HG02970 (cell line): Measurements from ENCODE around the gene HM13.
"Not testable (repeated sequence)": the region's sequence is repeated elsewhere in the genome, so short reads cannot be mapped to it uniquely, and the experiment has no call there.

Source experiments
- ATAC-seq: cut with Tn5 transposase; IDR thresholded peaks from one replicate; pipeline ENCODE4 v1.9.1; 2021; ENCODE audit warnings: mild to moderate bottlenecking, moderate library complexity, moderate number of reproducible peaks; ENCODE audit not compliant: unreplicated experiment, low FRiP score

Gene HM13

DNA sequence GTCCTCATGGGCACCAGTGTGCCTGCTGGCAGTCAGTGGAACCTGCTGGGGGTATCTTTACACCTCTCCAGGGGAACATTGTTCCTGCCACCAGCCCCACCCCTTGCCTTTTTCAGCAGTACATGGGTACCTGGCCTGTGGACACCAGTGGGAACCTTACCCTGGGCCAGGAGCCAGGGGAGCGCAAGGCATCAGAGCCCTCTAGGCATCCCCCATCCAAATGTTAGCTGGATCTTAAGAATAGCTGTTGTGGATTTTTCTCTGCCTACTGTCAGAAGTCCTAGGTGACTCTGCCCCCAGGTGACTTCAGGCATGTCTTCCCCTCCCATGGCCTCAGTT lies 52.0 kb downstream of the HM13 start:
- ATAC-seq = no peak

DNA sequence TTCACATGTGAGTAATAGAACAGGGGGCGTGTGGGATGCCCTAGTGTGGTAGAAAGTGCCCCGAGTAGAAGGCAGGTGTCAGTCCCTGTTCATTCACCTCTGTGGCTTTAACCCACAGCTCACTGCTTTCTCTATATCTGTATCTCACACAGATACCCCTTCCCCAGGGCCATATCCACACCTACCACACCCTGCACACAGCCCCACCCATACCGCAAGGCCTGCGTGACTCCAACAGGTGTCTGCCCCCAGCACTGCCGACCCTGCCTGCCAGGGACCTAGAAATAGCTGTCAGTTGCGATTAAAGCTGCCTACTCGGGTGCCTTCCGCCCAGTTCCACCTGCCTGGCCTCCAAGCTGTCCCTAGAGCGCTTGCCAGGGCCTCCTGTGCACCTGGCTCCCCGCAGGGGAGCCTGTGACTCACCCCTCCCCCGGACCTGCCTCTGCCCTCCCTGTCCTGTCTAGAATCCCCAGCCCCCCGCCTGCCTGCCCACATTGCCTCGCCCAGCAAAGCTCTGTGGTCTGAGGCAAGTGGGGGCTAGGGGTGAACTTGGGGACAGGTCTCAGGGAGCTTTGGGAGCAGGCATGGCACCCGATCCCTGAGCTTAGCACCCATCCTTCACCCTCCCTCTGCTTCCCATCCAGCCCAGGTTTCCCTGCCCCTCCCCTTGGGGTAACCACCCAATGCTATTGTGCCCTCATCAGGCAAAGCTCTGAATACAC lies 52.6 kb downstream of the HM13 start:
- no peak for ATAC-seq

DNA sequence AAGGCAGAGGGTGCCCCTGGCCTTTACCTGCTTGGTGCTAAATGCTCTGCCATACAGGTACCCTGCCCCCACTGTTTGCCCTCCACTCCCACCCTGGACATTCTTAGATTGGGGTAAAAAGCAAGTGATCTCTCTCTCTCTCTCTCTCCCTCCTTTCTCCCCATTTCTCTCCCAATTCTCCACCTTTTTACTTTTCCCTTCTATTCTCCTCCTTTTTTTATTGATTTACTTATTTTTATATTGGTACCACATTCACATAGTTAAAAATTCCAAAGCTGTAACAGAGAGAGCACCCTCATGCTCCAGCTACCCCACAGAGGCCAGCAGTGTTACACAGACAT lies 53.1 kb downstream of the HM13 start:
- no peak for ATAC-seq

DNA sequence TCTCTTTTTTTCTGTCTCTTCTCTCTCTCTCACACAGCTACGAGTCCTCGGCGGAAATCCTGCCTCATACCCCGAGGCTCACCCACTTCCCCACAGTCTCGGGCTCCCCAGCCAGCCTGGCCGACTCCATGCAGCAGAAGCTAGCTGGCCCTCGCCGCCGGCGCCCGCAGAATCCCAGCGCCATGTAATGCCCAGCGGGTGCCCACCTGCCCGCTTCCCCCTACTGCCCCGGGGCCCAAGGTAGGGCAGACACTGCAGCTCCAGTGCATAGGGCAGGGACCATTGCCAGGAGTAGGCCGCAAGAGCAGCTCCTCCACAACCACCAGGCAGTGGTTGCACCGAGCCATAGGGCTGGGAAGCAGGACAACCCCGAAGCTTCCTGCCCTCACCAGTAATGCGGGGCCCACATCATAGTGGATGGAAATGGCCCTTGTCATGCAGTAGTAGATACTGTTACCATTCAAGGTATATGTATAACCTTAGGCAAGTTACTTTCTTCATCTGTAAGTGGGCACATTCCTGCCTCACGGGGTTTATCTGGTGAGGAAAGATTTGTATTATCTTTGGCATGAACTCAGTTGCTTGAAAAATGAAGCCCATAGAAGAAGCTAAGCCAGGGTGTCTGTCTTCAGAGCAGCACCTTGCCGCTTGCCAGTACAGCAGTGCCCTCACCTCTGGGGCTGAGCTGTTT lies 53.9 kb downstream of the HM13 start:
- ATAC-seq = no peak

DNA sequence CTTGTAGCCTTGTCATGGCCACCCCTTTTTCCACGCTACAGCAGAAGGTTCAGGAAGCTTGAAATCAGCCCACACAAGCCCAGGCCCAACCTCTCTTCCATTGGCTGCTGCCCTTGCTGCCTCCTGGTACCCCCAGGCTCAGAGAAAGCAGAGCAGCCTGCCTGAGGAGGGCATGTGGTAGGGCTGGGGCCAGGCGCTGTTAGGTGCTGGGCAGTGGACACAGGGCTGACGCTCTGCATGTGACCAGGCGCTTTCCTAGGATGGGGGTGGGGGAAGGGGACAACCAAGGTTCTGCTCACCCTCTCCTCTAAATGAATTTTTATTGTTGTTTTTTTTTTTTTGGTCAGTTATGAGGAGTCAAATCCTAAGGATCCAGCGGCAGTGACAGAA lies 54.5 kb downstream of the HM13 start:
- no peak for ATAC-seq

DNA sequence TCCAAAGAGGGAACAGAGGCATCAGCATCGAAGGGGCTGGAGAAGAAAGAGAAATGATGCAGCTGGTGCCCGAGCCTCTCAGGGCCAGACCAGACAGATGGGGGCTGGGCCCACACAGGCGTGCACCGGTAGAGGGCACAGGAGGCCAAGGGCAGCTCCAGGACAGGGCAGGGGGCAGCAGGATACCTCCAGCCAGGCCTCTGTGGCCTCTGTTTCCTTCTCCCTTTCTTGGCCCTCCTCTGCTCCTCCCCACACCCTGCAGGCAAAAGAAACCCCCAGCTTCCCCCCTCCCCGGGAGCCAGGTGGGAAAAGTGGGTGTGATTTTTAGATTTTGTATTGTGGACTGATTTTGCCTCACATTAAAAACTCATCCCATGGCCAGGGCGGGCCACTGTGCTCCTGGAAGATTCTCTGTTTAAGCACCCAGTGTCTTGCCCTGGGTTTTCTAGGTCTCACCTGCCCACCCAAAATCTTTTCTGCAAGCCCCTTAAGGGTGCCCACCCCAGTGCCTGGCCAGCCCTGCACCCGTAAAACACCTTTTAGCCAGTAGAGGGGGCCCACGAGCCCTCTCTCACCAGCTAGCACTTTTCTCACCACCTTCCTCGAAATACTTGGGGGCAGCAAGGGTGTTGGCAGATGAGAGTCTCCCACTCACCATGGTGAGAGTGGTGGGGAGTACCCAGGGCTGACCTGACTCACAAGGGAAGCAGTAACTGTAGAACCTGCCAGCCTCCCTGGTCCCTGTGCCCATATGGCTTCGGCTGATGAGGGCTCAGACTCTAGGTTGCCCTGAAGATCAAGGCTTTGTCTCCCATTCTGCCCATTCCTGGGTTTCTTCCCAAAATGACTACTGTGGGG lies 55.1 kb downstream of the HM13 start:
- no peak for ATAC-seq

DNA sequence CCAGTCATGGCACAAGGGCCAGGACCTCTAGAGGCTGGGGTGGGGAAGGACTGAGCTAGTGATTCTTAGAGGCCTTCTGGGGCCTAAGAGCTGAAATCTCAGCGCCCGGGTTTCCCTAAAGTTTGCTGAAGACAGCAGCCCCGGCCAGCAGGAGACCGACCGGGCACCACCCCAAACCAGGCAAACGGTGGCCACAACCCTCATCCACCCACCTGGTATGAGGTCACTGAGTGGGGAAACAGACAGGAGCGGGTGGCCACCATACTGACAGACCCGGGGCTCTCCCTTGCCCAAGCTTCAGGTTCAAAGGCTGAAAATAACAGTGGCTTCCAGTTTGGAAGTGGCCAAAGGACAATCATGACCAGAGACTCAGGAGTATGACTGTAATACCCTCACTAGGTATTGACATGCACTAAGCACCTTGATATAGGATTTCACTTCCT lies 55.8 kb downstream of the HM13 start:
- no peak for ATAC-seq

DNA sequence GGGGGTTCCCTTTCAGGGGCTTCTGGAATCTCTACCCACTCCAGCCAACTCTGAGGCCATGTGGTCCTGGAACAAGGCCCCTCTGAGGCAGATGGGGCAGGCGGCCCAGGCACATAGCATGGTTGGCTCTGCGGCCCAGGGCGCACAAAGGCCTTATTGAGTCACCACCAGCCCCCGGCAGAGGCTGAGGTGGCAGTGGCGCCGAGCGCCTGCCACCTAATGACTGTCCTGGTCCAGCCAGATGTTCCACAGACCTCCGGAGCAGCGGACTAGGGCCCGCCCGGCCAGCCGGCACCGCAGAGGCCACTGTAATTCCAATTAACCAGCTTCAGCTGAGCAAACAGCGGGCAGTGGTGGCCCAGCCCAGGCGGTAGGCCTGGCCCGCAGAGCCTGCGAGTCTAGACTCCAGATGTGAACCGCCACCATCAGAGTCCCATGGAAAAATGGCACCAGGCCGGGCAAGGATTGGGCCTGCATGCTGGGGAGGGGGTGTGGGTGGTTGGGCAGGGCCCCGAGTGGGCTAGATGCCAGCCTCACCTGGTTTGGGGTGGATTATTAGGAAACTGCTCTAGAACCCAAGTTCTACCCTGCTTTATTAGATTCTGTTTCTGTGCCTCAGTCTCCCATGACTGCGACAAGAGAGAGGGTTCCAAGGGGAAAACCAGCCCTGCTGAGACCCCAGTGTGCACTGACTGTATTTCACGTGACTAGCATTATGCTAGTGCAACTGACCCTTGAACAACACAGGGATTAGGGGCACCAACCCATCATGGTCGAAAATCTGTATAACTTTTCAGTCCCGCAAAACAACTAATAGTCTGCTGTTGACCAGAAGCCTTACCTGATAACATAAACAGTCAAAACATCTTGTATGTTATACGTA lies 56.7 kb downstream of the HM13 start:
- ATAC-seq = no peak

DNA sequence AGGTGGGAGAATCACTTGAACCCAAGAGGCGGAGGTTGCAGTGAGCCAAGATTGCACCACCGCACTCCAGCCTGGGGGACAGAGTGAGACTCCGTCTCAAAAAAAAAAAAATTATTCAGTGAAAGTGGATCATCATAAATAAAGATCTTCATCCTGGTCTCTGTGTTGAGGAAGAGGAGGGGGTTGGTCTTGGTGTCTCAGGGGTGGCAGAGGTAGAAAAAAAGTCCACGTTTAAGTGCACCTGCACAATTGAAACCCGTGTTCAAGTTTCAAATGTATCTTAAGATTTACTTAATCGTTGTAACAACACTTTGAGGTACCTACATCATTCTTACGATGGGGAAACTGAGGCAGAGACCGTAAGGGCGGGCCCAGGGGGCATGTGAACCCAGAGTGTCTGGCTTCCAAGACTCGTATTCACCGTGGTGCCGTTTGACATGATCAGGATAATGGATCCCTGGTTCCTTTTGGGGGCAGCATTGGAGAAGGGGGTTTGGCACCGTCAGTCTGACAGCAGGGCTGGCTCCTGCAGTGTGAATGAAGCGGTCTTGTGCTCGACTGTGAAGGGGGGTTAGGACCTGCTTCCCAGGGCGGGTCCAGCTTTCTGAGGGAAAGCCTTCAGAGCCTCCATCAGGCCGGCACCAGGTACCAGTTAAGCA lies 57.9 kb downstream of the HM13 start:
- no peak for ATAC-seq

DNA sequence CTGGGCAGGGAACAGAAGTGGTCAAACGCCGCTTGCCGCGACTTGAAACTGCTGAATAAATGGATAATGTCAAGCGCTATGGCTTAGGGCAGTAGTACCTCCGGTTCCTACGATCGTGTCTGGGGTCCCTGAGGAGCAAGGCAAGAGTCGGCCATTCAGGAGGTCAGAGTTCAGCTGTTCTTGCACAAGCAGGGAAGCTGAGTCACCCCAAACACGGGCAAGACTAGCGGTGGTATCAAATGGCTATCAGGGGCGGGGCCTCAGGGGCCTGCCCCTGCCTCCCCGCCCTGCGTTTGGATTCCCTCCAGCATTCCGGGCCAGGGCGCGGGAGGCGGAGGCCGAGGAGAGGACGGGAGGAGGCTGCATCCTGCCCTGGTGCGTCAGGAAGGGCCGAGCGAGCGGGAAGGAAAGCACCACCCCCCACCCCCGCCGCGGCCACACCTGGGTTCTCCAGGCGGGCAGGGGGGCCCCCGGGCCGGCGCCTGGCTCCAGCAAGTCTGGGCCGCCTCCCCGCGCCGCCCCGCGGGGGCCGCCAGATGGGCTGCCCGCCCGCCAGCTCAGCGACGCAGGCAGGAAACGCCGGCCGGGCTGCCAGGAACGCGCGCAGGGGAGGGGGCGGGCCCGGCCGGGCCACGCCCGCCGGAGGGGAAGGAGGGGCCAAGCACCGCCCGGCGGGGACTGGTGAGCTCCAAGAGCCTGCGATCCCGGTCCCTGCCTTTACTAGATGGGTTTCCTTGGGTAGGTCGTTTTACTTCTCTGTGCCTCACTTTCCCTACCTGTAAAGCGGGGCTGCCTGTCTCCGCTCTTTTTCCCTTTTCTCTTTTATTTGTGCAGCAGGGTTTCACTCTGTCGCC lies 58.7 kb downstream of the HM13 start:
- peak; percentile 81 for ATAC-seq

DNA sequence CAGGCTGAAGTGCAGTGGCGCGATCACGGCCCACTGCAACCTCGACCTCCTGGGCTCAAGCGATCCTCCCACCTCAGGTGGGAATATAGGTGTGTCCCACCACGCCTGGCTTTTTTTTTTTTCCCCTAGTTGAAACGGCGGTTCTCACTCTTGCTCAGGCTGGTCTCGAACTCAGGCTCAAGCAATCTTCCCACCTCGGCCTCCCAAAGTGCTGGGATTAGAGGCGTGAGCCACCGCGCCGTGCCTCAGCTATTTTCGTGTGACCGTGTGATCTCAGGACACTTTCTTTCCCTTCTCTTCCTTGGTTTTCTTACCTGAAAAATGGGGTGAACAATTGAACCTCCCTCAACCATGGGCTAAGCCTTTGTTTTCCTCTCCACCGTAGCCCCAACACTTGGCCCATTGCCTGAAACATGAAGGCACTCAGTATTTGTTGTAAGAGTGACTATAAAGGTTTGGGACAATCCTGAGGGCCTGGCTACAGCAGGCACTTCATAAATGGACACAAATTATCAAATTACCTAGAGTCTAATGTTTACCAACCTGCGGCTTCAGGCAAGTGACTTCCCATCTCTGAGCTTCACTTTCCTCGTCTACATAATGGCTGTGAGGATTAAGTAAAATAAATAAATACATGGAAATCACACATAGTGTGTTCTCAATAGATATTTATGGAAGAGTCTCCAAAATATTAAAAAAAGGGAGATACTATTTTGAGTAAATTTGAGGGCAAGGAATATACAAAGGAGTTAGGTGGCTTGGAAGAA lies 59.5 kb downstream of the HM13 start:
- no peak for ATAC-seq

DNA sequence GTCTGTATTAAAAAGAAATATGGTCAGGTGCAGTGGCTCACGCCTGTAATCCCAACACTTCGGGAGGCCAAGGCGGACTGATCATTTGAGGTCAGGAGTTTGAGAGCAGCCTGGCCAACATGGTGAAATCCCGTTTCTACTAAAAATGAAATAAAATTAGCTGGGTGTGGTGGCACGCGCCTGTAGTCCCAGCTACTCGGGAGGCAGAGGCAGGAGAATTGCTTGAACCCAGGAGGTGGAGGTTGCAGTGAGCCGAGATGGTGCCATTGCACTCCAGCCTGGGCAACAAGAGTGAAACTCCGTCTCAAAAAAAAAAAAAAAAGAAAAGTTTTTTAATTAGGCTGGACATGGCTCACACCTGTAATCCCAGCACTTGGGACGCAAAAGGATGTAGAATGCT lies 60.7 kb downstream of the HM13 start:
- ATAC-seq = not testable (repeated sequence)

DNA sequence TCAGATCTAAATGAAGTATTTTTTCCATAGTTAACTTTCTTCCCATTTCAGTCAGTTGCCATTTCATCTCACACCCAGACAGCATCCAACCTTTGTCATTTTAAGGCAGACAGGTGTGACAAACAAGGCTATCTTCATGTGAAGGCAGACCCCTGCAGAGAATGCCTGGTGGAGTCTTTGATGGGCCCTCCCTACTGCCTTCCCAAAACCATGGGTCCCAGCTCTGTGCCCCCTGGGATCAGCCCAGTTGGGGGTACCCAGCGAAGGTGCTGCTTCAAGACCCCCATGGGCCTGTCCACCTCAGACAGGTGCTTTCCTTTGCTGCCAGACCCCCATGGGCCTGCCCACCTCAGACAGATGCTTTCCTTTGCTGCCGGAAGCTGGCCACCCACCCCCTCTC lies 62.5 kb downstream of the HM13 start:
- ATAC-seq = no peak

DNA sequence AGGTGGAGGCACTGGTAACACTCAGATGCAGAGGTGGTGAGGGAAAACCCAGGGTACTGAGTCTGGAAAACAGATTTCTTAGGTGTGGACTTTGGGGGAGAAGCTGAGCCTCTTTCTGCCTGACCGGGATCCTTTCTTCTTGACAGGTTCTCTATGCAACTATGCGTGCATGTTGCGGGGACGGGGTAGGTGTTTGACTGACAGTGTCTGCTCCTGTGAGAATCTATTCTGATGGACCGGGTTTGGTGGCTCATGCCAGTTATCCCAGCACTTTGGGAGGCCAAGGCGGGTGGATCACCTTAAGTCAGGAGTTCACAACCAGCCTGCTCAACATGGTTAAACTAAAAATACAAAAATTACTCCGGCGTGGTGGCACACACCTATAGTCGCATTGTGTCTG lies 63.0 kb downstream of the HM13 start:
- ATAC-seq = no peak

DNA sequence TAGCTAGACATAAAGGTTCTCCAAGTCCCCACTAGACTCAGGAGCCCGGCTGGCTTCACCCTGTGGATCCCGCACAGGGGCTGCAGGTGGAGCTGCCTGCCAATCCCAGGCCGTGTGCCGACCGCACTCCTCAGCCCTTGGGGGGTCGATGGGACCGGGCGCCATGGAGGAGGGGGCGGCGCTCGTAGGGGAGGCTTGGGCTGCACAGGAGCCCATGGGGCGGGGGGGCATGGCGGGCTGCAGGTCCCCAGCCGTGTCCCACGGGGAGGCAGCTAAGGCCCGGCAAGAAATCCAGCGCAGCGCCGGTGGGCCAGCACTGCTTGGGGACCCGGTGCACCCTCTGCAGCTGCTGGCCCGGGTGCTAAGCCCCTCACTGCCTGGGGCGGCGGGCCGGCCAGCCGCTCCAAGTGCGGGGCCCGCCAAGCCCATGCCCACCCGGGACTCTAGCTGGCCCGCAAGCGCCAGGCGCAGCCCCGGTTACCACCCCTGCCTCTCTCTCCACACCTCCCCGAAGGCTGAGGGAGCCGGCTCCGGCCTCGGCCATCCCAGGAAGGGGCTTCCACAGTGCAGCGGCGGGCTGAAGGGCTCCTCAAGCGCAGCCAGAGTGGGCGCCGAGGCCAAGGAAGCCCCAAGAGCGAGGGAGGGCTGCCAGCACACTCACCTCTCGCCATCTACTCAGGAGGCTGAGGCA lies 64.4 kb downstream of the HM13 start:
- ATAC-seq = no peak

DNA sequence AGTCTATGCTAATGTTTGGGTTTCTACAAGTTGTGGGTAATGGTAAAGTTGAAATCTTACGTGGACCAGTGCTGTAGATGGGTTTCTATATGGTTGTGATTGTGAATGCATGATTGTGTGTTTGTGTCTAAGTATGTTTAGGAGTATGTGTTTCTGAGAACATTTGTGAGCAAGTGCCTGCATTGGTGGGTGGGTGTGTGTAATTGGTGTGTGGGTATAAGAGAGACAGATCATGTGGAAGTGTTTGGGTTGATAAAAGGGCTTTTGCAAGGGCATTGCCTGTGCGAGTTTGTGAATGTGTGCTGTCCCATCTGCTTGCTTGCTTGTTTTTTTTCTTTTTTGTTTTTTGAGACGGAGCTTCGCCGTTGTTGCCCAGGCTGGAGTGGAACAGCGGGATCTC lies 65.0 kb downstream of the HM13 start:
- ATAC-seq = no peak

DNA sequence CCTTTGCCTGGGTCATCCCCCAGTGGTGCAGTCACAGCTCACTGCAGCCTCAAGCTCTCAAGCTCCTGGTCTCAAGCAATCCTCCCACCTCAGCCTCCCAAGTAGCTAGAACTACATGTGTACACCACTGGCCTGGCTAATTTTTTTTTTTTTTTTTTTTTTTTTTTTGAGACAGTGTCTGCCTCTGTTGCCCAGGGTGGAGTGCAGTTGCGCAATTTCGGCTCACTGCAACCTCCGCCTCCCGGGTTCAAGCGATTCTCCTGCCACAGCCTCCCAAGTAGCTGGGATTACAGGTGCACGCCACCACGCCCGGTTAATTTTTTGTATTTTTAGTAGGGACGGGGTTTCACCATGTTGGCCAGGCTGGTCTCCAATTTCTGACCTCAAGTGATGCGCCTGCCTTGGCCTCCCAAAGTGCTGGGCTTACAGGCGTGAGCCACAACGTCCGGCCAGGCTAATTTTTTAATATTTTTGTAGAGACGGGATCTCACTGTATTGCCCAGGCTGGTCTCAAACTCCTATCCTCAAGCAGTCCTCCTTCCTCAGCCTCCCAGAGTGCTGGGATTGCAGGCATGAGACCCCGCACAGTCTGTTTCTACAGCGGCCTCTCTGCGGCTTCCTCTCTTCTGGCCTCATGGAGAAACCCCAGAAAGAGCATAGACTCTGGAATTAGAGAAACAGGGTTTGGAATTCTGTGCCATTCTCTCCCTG lies 65.9 kb downstream of the HM13 start:
- not testable (repeated sequence) for ATAC-seq
